ENCODE results near the gene TPX2. TPM values are rescaled to one million over a fixed set of nuclear protein-coding genes. Genes with fewer than 3 reads are reported as not detected.

Gene TPX2, protein sequence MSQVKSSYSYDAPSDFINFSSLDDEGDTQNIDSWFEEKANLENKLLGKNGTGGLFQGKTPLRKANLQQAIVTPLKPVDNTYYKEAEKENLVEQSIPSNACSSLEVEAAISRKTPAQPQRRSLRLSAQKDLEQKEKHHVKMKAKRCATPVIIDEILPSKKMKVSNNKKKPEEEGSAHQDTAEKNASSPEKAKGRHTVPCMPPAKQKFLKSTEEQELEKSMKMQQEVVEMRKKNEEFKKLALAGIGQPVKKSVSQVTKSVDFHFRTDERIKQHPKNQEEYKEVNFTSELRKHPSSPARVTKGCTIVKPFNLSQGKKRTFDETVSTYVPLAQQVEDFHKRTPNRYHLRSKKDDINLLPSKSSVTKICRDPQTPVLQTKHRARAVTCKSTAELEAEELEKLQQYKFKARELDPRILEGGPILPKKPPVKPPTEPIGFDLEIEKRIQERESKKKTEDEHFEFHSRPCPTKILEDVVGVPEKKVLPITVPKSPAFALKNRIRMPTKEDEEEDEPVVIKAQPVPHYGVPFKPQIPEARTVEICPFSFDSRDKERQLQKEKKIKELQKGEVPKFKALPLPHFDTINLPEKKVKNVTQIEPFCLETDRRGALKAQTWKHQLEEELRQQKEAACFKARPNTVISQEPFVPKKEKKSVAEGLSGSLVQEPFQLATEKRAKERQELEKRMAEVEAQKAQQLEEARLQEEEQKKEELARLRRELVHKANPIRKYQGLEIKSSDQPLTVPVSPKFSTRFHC
- total RNA-seq, result 5.8 TPM

DNA sequence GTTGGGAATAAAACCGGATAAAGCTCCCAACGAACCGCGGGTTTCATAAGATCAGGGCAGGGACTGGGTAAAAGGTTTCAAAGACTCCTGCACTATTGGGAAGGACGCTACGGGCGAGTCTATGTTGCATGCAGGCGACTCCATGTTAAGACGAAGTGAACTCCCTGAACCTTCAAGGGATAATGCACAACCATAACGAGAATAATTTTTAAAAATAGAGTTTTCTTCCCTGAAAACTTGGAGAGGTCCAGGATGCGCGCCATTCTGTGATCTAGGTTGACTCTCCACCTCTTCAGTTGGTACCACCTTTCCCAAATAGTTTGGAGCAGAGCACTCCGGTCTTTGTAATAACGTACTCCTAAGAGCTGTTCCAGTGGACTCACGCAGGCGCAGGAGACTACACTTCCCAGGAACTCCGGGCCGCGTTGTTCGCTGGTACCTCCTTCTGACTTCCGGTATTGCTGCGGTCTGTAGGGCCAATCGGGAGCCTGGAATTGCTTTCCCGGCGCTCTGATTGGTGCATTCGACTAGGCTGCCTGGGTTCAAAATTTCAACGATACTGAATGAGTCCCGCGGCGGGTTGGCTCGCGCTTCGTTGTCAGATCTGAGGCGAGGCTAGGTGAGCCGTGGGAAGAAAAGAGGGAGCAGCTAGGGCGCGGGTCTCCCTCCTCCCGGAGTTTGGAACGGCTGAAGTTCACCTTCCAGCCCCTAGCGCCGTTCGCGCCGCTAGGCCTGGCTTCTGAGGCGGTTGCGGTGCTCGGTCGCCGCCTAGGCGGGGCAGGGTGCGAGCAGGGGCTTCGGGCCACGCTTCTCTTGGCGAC is at the start of gene TPX2:
Gene TPX2, plus strand, starts transcription at position 562 of the 821 bp plus-strand sequence. CDS start 18,187 bp downstream, outside the sequence.
- peak; percentile 95 for DNase-seq

GRCh38 chr20:31690124-31690666 is 48.9 kb upstream of the TPX2 start:
- DNase-seq, result no peak

GRCh38 chr20:31691646-31692275 is 47.3 kb upstream of the TPX2 start:
- DNase-seq, result no peak

- no peak for DNase-seq
Measured at GRCh38 chr20:31693402-31693801, 45.7 kb upstream of the TPX2 start.

- no peak for DNase-seq
Measured at GRCh38 chr20:31693987-31694661, 45.0 kb upstream of the TPX2 start.

GRCh38 chr20:31694842-31695593 is 44.1 kb upstream of the TPX2 start:
- no peak for DNase-seq

GRCh38 chr20:31695849-31696804 is 43.0 kb upstream of the TPX2 start:
- DNase-seq, result no peak

DNA sequence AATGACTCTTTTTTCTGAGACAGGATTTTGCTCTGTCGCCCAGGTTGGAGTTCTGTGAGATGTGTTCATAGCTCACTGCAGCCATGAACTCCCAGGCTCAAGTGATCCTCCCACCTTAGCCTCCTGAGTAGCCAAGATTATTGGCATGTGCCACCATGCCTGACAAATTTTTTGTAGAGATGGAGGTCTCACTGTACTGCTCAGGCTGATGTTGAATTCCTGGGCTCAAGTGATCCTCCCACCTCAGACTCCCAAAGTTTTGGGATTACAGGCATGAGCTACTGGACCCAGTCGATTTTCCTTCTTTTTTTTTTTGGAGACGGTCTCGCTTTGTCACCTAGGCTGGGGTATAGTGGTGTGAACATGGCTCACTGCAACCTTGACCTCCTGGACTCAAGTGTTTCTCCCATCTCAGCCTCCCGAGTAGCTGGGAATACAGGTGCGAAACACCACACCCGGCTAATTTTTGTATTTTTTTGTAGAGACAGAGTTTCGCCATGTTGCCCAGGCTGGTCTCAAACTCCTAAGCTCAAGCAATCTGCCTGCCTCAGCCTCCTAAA is 40.8 kb upstream of the TPX2 start:
- DNase-seq, result no peak

DNA sequence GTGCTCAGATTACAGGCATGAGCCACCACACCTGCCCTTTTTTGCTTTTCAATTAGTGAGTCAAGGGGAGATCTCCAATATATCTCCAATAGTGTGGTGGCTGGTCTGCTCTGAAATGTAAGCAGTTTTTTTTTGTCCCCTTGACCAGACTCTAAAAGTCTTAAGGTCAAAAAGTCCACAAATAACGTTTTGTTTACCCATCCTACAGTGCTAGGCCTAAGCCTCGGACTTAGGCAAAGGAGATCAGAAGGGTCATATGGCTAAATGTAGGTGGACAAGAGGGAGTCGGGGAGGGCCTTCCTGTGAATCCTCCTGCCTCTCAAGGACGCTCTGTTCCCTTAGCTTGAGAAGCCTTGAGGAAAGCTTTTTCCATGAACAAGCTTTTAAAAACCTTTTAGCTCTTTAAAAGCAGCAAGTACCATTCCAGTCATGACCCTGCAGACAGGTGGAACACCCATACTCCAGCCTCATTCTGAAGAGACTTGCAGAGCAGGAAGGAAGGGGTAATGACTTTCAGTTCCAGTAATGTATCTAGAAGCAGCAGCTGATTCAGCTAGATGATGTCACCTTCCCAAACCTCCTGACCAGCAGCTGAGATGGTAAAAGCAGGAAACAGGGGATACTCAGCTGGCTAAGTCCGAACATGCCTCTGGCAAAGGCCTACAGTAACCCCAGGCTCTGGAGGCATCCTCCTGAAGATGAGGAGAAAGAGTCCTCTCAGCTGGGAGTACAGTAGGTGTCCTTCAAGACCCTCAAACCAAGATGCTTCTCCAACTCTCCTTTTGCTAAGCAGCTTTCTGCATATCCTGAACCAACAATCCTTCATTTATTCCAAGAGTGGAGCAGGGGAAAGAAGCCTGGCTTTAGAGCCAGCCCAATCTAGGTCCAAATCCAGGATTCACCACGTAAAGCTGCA is 40.0 kb upstream of the TPX2 start:
- peak; percentile 48 for DNase-seq

- DNase-seq, result no peak
Measured at GRCh38 chr20:31699801-31700728, 39.0 kb upstream of the TPX2 start.

- no peak for DNase-seq
Measured at GRCh38 chr20:31700747-31701146, 38.3 kb upstream of the TPX2 start.

DNA sequence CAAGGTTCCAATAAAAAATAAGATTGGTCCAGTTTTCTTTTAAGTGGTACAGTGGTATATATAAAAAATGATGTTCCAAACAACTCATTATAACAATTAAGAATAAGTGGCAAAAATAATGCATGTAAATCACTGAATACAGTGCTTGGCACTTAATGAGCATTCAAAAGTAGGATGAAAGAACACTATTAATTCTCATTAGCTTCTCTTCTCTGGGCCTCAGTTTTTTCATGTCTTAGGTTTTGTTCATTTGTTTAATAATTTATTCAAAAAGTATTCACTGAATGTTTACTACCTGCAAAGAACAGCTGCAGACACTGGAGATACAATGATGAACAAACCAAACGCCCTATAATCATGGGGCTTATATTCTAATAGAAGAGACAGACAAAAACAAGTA is 37.5 kb upstream of the TPX2 start:
- no peak for DNase-seq

DNA sequence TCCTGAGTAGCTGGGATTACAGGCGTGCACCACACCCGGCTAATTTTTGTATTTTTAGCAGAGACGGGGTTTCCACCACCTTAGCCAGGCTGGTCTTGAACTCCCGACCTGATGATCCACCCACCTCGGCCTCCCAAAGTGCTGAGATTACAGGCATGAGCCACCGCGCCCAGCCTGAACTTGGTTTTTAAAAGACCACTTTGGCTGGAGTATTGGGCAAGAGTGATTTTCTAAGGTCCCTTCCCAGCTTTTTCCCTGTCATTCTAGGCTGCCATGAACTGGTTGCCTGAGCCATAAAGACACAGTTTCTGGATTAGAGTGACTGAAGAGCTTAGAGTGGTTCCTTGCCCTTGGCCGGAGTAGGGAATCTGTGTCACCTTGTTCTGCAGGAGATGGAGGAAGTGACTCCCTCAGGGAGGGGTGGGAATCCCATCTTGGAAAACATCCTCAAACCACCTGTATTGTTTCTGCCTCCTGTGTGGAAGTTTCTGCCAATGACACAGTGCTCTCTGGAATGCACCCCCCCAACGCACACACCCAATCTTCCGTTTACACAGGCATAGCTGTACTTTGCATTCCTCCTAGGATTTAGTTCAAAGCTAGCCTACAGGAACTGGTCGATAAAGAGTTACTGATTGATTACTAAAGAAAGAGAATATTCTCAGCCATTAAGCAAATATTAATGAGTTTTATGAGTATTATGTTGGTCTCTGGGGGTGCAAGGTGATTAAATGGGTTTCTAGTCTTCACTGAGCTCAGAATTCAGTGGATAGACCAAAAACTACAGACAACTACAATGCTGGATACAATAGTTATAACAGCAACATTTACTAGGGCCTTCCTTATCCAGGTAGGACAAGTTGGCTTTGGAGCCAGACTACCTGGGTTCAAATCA is 34.6 kb upstream of the TPX2 start:
- DNase-seq, result no peak

DNA sequence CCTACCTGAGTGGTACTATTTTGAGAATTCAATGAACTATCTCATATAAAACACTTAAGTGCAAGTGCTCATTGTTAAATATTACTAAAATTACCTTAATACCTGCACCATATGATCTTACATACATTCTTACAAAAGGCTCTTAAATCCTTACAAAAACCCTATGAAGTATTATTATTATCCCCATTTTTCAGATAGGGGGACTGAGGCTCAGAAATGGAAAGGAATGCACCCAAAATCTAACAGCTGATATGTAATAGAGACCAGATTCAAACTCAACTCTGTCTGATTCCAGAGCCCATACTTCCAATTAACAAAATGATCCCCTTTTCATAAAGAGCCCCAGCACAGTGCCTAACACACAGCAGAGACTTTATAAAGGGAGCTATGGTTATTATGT is 33.9 kb upstream of the TPX2 start:
- no peak for DNase-seq
